Heart left ventricle (tissue), 13 donors: ENCODE measurements around the gene ISM1.

Experiments used
- POLR2A ChIP-seq, 2 donors: fragments of 450-650 bp; IDR thresholded peaks; one replicate each; pipeline ENCODE4 v1.6.1; 2017; ENCODE audit warnings: antibody characterized with exemption in 2 of 2, mild to moderate bottlenecking in 2 of 2, moderate library complexity in 2 of 2
- TF ChIP-seq, protein P1 (sequence below), 12 donors: fragments of 200-600 bp; sonication (generic) in 4 of 12; IDR thresholded peaks; one replicate each; pipeline versions ENCODE4 v1.5.0 to v1.8.0; 2018 to 2022; ENCODE audit warnings: antibody characterized with exemption in 12 of 12, mild to moderate bottlenecking in 5 of 12
- donor health status: ischemic (EF 13 %, LVEDD 7.1; RV severe dilation, severe dysfunction).
- donor health status: DM: no; HTN: yes; CAD: no.
- donor health status: DM: no; HTN: no; CAD: no.
- donor health status: ischemic (EF 25% LVEDD 6.9; RV normal size, moderate dysfunction).
- donor health status: ischemic (EF 25% LVEDD 5.7; RV mildly dilated, moderate dysfunction).
- donor health status: ischemic (EF 35%, LVEDD 5.7; RV mildly dilated, moderate dysfunction).
- donor health status: nonischemic (EF 11% LVEDD 7.7; RV severe dilation, severe dysfunction).
- donor health status: DM: yes; HTN: yes; CAD: no.
- donor health status: PGD.
- donor health status: ischemic (EF 29% LVEDD 5.4; RV normal size, mild dysfunction).
- donor health status: nonischemic (EF 23%, LVEDD 6.1; RV moderate dilation, normal function).

DNA sequence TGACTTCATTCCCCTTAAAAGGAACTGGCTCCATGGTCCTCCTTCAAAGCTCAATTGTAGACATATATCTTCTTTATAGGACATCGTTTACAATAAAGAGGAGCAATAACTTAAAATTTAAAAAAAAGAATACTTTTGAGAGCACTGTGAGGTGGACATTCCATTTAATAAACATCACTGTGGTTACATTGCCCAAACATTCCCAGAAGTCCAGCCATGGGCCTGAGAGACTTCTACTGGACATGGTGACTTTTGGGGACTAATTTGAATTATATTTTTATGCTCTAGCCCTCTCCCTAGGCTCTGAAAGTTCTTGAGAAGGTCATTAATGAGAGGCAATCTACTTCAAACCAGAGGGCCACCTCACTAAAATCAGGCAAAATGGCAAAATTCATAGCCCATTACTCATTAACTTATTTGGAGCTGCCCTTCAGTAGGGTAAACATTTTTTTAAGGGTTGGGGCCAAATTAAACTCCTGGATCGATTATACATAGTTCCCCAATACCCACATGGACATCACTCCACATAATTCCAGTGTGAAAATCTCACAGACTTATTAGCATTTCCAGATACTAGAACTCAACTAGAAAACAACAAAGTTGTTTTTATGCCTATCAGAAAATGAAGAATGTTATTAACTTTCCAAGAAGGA, 17.1 kb downstream of the ISM1 start:
- TF ChIP-seq, protein P1, sequence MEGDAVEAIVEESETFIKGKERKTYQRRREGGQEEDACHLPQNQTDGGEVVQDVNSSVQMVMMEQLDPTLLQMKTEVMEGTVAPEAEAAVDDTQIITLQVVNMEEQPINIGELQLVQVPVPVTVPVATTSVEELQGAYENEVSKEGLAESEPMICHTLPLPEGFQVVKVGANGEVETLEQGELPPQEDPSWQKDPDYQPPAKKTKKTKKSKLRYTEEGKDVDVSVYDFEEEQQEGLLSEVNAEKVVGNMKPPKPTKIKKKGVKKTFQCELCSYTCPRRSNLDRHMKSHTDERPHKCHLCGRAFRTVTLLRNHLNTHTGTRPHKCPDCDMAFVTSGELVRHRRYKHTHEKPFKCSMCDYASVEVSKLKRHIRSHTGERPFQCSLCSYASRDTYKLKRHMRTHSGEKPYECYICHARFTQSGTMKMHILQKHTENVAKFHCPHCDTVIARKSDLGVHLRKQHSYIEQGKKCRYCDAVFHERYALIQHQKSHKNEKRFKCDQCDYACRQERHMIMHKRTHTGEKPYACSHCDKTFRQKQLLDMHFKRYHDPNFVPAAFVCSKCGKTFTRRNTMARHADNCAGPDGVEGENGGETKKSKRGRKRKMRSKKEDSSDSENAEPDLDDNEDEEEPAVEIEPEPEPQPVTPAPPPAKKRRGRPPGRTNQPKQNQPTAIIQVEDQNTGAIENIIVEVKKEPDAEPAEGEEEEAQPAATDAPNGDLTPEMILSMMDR (IDR thresholded peaks at IDR 0.05): no peak
- no peak for TF ChIP-seq POLR2A (IDR thresholded peaks at IDR 0.05)
